Bronchial epithelial cell (primary cell): ENCODE results near the gene RNASET2. TPM values are rescaled to one million over a fixed set of nuclear protein-coding genes. Genes with fewer than 3 reads are reported as not detected.

Source experiments
- DNase-seq: peaks from one replicate; pipeline ENCODE4 v3.0.0-alpha.2; 2010; ENCODE audit warnings: low read depth
- FAIRE-seq: peaks from 2 replicates; lab custom pipeline; 2011; peaks lifted over from hg19 to GRCh38; lab: Jason Lieb, UNC
- H3K27me3 ChIP-seq: 2 replicates; pipeline ENCODE4 v1.5.1; 2011; ENCODE audit warnings: low read length; ENCODE audit not compliant: control insufficient read depth, insufficient read depth
- H3K36me3 ChIP-seq: 2 replicates; pipeline ENCODE4 v1.5.1; 2011; ENCODE audit warnings: low read length; ENCODE audit not compliant: control insufficient read depth, insufficient read depth
- H3K4me3 ChIP-seq: 2 replicates; pipeline ENCODE4 v1.5.1; 2011; ENCODE audit warnings: mild to moderate bottlenecking, low read depth, low read length, control low read depth
- CTCF ChIP-seq: IDR thresholded peaks from 2 replicates; pipeline ENCODE4 v1.5.1; 2011; ENCODE audit warnings: mild to moderate bottlenecking, moderate library complexity, low read length, control low read depth, inconsistent platforms; ENCODE audit not compliant: insufficient read depth, severe bottlenecking
- total RNA-seq: library from RNA; depleted of rRNA; stranded (reverse); fragments of >200 nt; gene quantifications from 2 replicates; pipeline ENCODE4 v1.2.1, GENCODE V29; 2014

The RNASET2 gene
- total RNA-seq, 1 donor from 2014 or later, result 13.2 TPM

- no peak for TF ChIP-seq CTCF
- FAIRE-seq, result no peak
- Histone ChIP-seq H3K36me3 (no peaks in the 10 kb centered on the region), H3K4me3 (no peak overlapping the region), H3K27me3 (no peaks in the 10 kb centered on the region)
- DNase-seq, result no peak
Observed at GRCh38 chr6:166966268-166966667, 9.9 kb upstream of the RNASET2 start.

GRCh38 chr6:166960609-166960978 is 4.2 kb upstream of the RNASET2 start:
- Histone ChIP-seq H3K4me3 (no peak overlapping the region), H3K36me3 (no peaks in the 10 kb centered on the region)
- FAIRE-seq, result no peak

GRCh38 chr6:166959911-166960608 is 3.7 kb upstream of the RNASET2 start:
- Histone ChIP-seq H3K36me3 (no peaks in the 10 kb centered on the region), H3K4me3 (no peak overlapping the region), H3K27me3 (no peaks in the 10 kb centered on the region)
- DNase-seq (no peak), FAIRE-seq (no peak)
- no peak for TF ChIP-seq CTCF

More at GRCh38 chr6:166960609-166960978, 4.2 kb upstream of the RNASET2 start:
- H3K27me3 ChIP-seq, result no peaks in the 10 kb centered on the region
- no peak for DNase-seq
- no peak for TF ChIP-seq CTCF

- no peak overlapping the region for H3K4me3 ChIP-seq
- no peaks in the 10 kb centered on the region for H3K36me3 ChIP-seq
- TF ChIP-seq CTCF, result no peak
- no peaks in the 10 kb centered on the region for H3K27me3 ChIP-seq
- FAIRE-seq (no peak), DNase-seq (peak; percentile 18)
Observed at GRCh38 chr6:166958926-166959861, 2.8 kb upstream of the RNASET2 start.

GRCh38 chr6:166957805-166958076 is 1.4 kb upstream of the RNASET2 start:
- TF ChIP-seq CTCF, result no peak
- Histone ChIP-seq H3K27me3 (no peaks in the 10 kb centered on the region), H3K36me3 (no peaks in the 10 kb centered on the region), H3K4me3 (no peak overlapping the region)
- FAIRE-seq (no peak), DNase-seq (no peak)
